Fibroblast of pulmonary artery (primary cell): Measurements from ENCODE around the gene CEACAM1.
"Not testable (repeated sequence)": the region's sequence is repeated elsewhere in the genome, so short reads cannot be mapped to it uniquely, and the experiment has no call there.

Source experiments
- DNase-seq: peaks from one replicate; pipeline ENCODE4 v3.0.0-alpha.2; 2010; ENCODE audit warnings: low read depth
- H3K4me3 ChIP-seq: replicated peaks from 2 replicates; pipeline ENCODE4 v1.5.1; 2011; ENCODE audit warnings: low read depth, mild to moderate bottlenecking, control low read depth, low read length, moderate library complexity
- CTCF ChIP-seq: IDR thresholded peaks from 2 replicates; pipeline ENCODE4 v1.5.1; 2011; ENCODE audit warnings: mild to moderate bottlenecking, control low read depth, low read length, inconsistent platforms; ENCODE audit errors: missing control alignments

Gene CEACAM1

GRCh38 chr19:42567567-42567966 lies 39.3 kb upstream of the CEACAM1 start:
- no peak for TF ChIP-seq CTCF
- no peak for DNase-seq

GRCh38 chr19:42563352-42564210 lies 35.3 kb upstream of the CEACAM1 start:
- H3K4me3 ChIP-seq: no peak overlapping the region
- peak; percentile 58 for DNase-seq
- TF ChIP-seq CTCF: peak; percentile 78

More at GRCh38 chr19:42567567-42567966, 39.3 kb upstream of the CEACAM1 start:
- H3K4me3 ChIP-seq: no peak overlapping the region

GRCh38 chr19:42561512-42561911 lies 33.2 kb upstream of the CEACAM1 start:
- TF ChIP-seq CTCF: no peak
- no peak for DNase-seq

GRCh38 chr19:42560731-42561130 lies 32.5 kb upstream of the CEACAM1 start:
- no peak overlapping the region for H3K4me3 ChIP-seq
- TF ChIP-seq CTCF: no peak
- DNase-seq: no peak

More at GRCh38 chr19:42561512-42561911, 33.2 kb upstream of the CEACAM1 start:
- H3K4me3 ChIP-seq: no peak overlapping the region

GRCh38 chr19:42558450-42559150 lies 30.3 kb upstream of the CEACAM1 start:
- no peak for TF ChIP-seq CTCF
- H3K4me3 ChIP-seq: no peak overlapping the region
- no peak for DNase-seq

GRCh38 chr19:42557386-42557871 lies 29.1 kb upstream of the CEACAM1 start:
- not testable (repeated sequence) for DNase-seq, H3K4me3 ChIP-seq

GRCh38 chr19:42555801-42556200 lies 27.5 kb upstream of the CEACAM1 start:
- DNase-seq: no peak
- TF ChIP-seq CTCF: no peak
- H3K4me3 ChIP-seq: no peak overlapping the region
